HG03064 (cell line): ENCODE results near the gene HMGCS2.

Experiments
- ATAC-seq: cut with Tn5 transposase; IDR thresholded peaks from one replicate; pipeline ENCODE4 v1.9.1; 2021; ENCODE audit warnings: low read depth; ENCODE audit not compliant: unreplicated experiment

The HMGCS2 gene

DNA sequence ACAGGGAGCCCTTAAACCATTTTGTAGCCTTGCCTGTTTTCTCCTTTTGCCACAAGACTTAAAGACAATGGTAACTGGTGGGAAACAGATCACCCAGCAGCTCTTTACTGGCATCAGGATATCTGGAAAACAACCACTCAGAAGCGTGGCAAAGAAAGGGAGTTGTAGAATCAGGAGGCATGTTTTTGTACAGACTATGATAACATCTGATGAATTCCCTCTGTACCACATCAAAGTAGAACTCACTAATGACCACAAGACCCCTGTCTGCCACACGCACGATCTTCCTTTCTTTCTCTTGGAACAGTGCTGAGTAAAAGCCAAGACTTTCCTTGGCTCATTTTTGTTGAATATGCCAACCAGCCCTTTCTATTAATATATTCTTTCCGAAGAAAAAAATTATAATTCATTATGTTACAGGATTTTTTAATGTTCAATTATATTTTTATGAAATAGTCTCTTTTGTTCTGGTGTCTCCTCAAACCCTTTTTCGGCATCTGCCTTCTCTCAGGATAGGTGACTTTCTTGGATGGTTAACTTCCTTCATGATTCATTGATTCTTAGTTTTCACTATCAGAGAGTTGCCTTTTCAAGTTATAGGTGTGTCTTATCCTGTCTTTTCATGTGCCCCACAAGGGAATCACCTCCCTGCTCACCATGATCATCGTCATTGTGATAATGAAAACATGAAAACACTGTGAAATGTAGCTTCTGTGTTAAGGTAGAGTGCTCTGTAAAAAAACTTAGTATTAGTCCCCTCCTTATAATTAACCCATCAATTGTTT is 64.8 kb downstream of the HMGCS2 start:
- no peak for ATAC-seq

DNA sequence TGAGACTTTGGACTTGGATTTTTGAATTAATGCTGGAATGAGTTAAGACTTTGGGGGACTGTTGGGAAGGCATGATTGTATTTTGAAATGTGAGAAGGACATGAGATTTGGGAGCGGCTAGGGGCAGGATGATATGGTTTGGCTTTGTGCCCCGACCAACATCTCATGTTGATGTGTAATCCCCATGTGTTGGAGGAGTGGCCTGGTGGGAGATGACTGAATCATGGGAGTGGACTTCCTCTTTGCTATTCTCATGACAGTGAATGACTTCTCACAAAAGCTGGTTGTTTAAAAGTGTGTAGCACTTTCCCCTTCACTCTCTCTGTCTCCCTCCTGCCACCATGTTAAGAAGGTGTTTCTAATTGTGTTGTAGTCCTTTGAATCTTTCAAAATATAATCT is 66.3 kb downstream of the HMGCS2 start:
- no peak for ATAC-seq

DNA sequence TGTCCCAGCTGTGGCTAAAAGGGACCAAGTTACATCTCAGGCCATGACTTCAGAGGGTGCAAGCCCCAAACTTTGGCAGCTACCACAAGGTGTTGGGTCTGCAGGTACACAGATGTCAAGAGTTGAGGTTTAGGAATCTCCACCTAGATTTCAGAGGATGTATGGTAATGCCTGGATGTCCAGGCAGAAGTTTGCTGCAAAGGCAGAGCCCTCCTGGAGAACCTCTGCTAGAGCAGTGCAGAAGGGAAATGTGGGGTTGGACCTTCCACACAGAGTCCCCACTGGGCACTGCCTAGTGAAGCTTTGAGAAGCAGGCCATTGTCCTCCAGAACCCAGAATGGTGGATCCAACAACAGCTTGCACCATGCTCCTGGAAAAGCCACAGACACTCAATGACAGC is 67.0 kb downstream of the HMGCS2 start:
- ATAC-seq = no peak

DNA sequence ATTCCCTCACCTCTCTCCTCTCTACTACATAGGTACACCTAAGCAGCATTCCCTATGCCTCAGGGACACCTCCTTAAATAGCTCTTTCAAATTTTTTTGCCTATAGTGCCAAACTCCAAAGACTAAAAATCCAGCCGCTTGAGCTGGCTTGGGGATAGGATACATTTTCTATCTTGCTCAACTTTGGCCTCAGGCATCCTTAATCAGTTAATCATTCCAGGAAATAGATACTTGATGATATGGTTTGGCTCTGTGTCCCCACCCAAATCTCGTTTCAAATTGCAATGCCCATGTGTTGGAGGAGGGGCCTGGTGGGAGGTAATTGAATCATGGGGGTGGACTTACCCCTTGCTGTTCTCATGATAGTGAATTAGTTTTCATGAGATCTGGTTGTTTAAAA is 68.4 kb downstream of the HMGCS2 start:
- no peak for ATAC-seq
